Stimulated activated CD4-positive, alpha-beta T cell treated with anti-CD3 and anti-CD28 coated beads, TNF-alpha, amount 100 ng/mL, for 48 hours (primary cell): ENCODE measurements around the gene CTSW.

Source experiments
- DNase-seq, 3 donors: peaks; one replicate each; pipeline ENCODE4 v3.0.0-alpha.2; 2020; ENCODE audit warnings: low read depth in 3 of 3

CTSW gene

DNA sequence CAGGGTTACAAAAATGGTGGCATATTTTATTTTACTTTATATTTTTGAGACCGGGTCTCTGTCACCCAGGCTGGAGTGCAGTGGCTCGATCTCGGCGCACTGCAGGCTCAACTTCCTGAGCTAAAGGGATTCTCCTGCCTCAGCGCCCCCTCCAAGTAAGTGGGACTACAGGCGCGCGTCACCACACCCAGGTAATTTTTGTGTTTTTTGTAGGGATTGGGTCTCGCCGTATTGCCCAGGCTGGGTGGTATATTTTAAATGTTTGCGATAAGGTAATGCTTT, 21.2 kb downstream of the CTSW start:
- DNase-seq: no peak

GRCh38 chr11:65903068-65903481, 23.4 kb downstream of the CTSW start:
- no peak for DNase-seq

- DNase-seq: no peak
Measured at GRCh38 chr11:65903715-65904114, 24.1 kb downstream of the CTSW start.

GRCh38 chr11:65906602-65907001, 27.0 kb downstream of the CTSW start:
- no peak for DNase-seq

GRCh38 chr11:65907878-65908277, 28.2 kb downstream of the CTSW start:
- no peak for DNase-seq

DNA sequence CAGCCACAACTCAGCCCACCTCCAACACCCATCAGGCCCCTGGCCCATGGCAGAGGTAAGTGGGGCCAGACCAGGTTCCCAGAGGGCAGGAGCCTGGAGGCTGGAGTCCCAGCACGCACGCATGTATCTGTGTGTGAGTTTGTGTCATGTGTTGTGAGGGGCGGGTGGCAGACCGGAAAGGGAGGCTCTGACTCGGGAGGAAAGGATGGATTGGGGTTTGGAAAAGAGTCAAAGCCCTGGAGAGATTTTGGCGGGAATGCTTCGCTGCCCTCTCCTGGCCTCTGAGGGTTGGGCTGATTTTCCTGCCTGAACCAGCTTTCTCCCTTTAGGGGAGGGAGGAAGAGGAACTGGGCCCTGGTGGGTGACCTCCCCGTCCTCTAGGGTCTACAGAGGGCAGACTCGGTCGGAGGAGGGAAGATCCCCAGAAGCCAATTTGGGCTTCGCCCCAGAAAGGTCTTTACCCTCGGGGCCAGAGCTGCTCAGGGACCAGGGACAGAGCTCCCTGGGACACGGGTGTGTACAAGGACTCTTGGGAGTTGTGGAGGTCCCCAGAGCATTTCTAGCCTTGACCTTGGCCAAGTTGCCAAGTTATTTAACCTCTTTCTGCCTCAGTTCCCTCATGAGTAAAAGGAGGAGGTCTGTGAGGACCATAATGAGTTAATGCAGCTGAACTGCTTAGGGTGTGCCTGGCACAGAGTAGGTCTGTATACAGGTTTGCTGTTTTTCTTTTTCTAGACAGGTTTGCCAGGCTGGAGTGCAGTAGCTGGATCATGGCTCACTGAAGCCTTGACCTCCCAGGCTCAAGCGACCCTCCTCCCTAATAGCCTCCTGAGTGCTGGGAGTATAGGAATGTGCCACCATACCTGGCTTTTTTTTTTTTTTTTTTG, 32.3 kb downstream of the CTSW start:
- no peak for DNase-seq

GRCh38 chr11:65912845-65913244, 33.2 kb downstream of the CTSW start:
- DNase-seq: no peak

GRCh38 chr11:65915101-65915820, 35.6 kb downstream of the CTSW start:
- DNase-seq: no peak

GRCh38 chr11:65915821-65916251, 36.2 kb downstream of the CTSW start:
- DNase-seq: no peak

GRCh38 chr11:65916391-65916790, 36.8 kb downstream of the CTSW start:
- no peak for DNase-seq

GRCh38 chr11:65917077-65917433, 37.4 kb downstream of the CTSW start:
- DNase-seq: no peak

- no peak for DNase-seq
Measured at GRCh38 chr11:65917434-65918210, 38.0 kb downstream of the CTSW start.

GRCh38 chr11:65918211-65919140, 38.8 kb downstream of the CTSW start, which contains the start of gene C11orf68:
C11orf68 (minus strand) TSS chr11:65919062; CDS start chr11:65919031, 31 bp downstream.
- DNase-seq: no peak

- DNase-seq: peak; percentile 98 to 100 (median 99)
Measured at GRCh38 chr11:65919141-65919572, 39.5 kb downstream of the CTSW start, which contains the start of gene DRAP1. DRAP1 (plus strand) TSS chr11:65919426; CDS start chr11:65919502, 76 bp downstream.

- DNase-seq: peak in 1 of 3 donors; percentile 50
Measured at GRCh38 chr11:65919573-65920371, 40.1 kb downstream of the CTSW start.

- no peak for DNase-seq
Measured at GRCh38 chr11:65920372-65920802, 40.8 kb downstream of the CTSW start.

DNA sequence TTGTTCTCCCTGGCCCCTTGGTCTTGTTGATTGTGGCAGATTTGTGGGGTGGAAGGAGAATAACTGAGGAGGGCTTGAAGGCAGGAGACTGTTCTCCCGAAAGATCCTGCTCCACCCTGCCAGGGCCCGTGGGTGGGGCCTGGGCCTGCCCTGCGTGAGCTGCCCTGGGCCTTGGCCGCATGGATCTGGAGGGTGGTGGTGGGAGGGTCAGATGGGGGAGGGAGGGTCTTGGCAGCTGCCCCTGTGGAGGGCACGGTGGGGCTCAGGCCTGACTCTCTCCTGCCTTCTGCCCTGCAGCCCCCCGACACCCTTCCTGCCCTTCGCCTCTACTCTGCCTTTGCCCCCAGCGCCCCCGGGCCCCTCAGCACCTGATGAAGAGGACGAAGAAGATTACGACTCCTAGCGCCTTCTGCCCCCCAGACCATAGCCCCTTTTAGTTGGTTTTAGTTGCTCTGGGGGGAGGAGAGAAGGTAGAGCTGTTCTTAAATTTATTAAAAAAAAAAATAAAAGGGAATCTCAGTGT, 41.5 kb downstream of the CTSW start:
- no peak for DNase-seq

GRCh38 chr11:65921876-65922275, 42.2 kb downstream of the CTSW start:
- DNase-seq: no peak

- DNase-seq: no peak
Measured at GRCh38 chr11:65922565-65922964, 42.9 kb downstream of the CTSW start.

GRCh38 chr11:65925397-65925796, 45.8 kb downstream of the CTSW start:
- DNase-seq: no peak
